Hair follicular keratinocyte (primary cell): Measurements from ENCODE around the gene RAB3B. TPM values are rescaled to one million over a fixed set of nuclear protein-coding genes. Genes with fewer than 3 reads are reported as not detected.

Source experiments
- total RNA-seq: library from RNA; depleted of rRNA; stranded (reverse); fragments of >200 nt; gene quantifications from 2 replicates; pipeline ENCODE4 v1.2.3, GENCODE V29; 2015

The RAB3B gene
- total RNA-seq = 2.8 and 5.7 TPM in 2 replicates

GRCh38 chr1:51990478-51990965 is at the start of gene RAB3B:
Gene RAB3B, minus strand, starts transcription at chr1:51990700. Its CDS starts 13,583 bp downstream, at chr1:51977117.

GRCh38 chr1:52033190-52034049 is 42.9 kb upstream of the RAB3B start, which contains the start of gene KTI12:
Gene KTI12, minus strand, starts transcription at chr1:52033810. Its CDS starts 49 bp downstream, at chr1:52033761.

GRCh38 chr1:51878616-51879336 is 111.7 kb downstream of the RAB3B start, which contains the start of gene NRDC:
Gene NRDC, minus strand, starts transcription at chr1:51878727. Its CDS starts 112 bp downstream, at chr1:51878615.

Other genes with a start within 250 kb of the RAB3B start
- gene NRDC, start 112.0 kb downstream of the RAB3B start, total RNA-seq = 67.2 and 71.6 TPM in 2 replicates
- gene KTI12, start 43.1 kb upstream of the RAB3B start, total RNA-seq = 7.4 and 13.0 TPM in 2 replicates
- 53.7 and 59.9 TPM in 2 replicates for gene TXNDC12, start 64.5 kb upstream of the RAB3B start, total RNA-seq
- 42.2 and 60.2 TPM in 2 replicates for gene BTF3L4, start 65.6 kb upstream of the RAB3B start, total RNA-seq
- 23.2 and 39.7 TPM in 2 replicates for gene ZFYVE9, start 151.4 kb upstream of the RAB3B start, total RNA-seq